GM13977 (cell line): ENCODE results near the gene SAP25.
A peak's percentile ranks its signal among the peaks of the same experiment; 100 is the strongest.

Experiments used
- DNase-seq: peaks from one replicate; pipeline ENCODE4 v3.0.0; 2012; ENCODE audit warnings: low spot score
- CTCF ChIP-seq: IDR thresholded peaks from 2 replicates; pipeline ENCODE4 v1.5.1; 2012; ENCODE audit warnings: mild to moderate bottlenecking, control low read depth; ENCODE audit not compliant: insufficient read depth; ENCODE audit errors: extremely low read depth, missing control alignments
- in situ Hi-C: fragments of 300-500 bp; cut with MboI; formaldehyde crosslinking; loops from one replicate; pipeline ENCODE4 v1.12.0; 2022; ENCODE audit warnings: low sequenced_read_pairs, low pct_unique_long_range_greater_than_20kb, mixed read lengths, inconsistent platforms; ENCODE audit not compliant: unreplicated experiment

Gene SAP25

DNA sequence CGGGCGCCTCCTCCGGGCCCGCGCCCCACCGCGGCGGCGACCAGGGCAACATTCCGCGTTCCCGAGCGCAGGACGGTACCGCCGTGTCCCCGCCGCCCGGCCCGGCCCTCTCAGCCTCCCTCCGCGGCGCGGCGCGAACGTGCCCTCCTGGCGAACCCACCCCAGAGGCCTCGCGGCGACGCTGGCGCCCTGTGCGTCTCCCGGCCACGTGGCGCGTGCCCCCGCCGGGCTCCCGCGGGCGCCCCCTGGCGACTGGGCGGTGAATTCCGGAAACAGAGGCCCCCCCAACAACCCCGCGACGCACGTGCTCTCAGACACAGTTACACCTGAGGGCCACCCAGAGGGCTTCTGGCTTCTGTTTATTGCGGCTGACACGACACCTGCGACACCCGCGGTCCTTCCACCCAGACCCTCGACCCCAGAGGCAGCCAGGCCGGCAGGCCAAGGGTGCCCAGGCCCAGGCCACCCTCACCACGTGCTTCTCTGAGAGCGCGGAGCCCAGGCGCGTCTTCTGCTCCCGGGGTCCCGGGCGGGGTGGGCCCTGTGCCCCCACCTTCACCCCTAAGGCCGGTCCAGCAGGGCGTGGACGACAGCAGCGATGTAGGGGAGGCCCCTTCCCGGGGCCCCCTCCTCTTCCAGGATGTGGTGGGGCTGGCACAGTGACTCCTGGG is at the start of gene SAP25:
TSS of gene SAP25 (minus strand) at position 210 of the 671 bp plus-strand sequence. CDS start at position 52, 158 bp downstream.
- no peak for DNase-seq
- in situ Hi-C loops: no loop called here
- peak; percentile 9 for TF ChIP-seq CTCF

- in situ Hi-C loops: no loop called here
- TF ChIP-seq CTCF: no peak
- DNase-seq: no peak
These were observed 47.9 kb upstream of the SAP25 start for GRCh38 chr7:100621554-100621953.

- TF ChIP-seq CTCF: no peak
- in situ Hi-C loops: no loop called here
- DNase-seq: no peak
These were observed 47.1 kb upstream of the SAP25 start for GRCh38 chr7:100620804-100621203.

DNA sequence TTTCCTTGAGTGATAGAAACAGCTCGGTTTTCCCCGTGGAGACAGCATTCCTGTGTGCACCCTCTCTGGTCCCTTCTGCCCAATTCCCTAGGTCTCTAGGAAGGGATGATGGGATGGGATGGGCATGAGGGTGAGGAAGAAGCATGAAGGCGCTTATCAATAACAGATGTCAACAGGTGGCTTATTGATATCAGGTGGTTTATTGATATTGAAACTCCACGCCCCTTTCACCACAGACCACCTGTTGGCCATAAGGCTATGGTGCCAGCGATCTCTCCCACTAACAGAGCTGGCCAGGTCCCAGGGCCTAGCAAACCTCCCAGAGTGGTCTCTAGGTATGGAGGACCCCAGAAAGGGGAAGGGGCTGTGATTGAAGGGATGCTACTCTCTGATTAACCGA is 46.5 kb upstream of the SAP25 start:
- in situ Hi-C loops: no loop called here
- TF ChIP-seq CTCF: no peak

GRCh38 chr7:100614308-100614861 is 40.7 kb upstream of the SAP25 start:
- in situ Hi-C loops: no loop called here
- DNase-seq: no peak
- TF ChIP-seq CTCF: no peak

More for the DNA sequence above, 46.5 kb upstream of the SAP25 start:
- DNase-seq: no peak

- in situ Hi-C loops: no loop called here
- TF ChIP-seq CTCF: no peak
- DNase-seq: no peak
These were observed 39.9 kb upstream of the SAP25 start for GRCh38 chr7:100613412-100614175.
